HepG2 (cell line): ENCODE measurements around the gene STMN3. TPM values are rescaled to one million over a fixed set of nuclear protein-coding genes. Genes with fewer than 3 reads are reported as not detected.

Source experiments
- AGO2 ChIP-seq: fragments of 200-400 bp; formaldehyde crosslinking; optimal IDR thresholded peaks from 2 replicates; pipeline ENCODE3; 2017; ENCODE audit warnings: mild to moderate bottlenecking, low read depth, low read length, moderate library complexity
- ATM ChIP-seq: fragments of 450-650 bp; IDR thresholded peaks from 2 replicates; pipeline ENCODE4 v1.7.1; 2017; ENCODE audit warnings: mild to moderate bottlenecking, borderline replicate concordance
- CHD2 ChIP-seq: IDR thresholded peaks from 2 replicates; pipeline ENCODE4 v1.6.1; 2011; ENCODE audit warnings: low read depth, low read length, improper control_type of control experiment
- MAFK ChIP-seq, 2 experiments: IDR thresholded peaks in 1 of 2; conservative IDR thresholded peaks in 1 of 2; 2 replicates each; pipeline ENCODE4 v1.6.1; 2011; ENCODE audit warnings: improper control_type of control experiment in 2 of 2, low read length in 2 of 2
- NR2F2 ChIP-seq: IDR thresholded peaks from 2 replicates; pipeline ENCODE4 v1.6.1; 2012; ENCODE audit warnings: low read depth, inconsistent platforms, borderline replicate concordance
- SMAD3 ChIP-seq: sonication (generic); formaldehyde crosslinking; IDR thresholded peaks from 2 replicates; pipeline ENCODE4 v1.4.0; 2020; ENCODE audit warnings: missing genetic modification reagents
- YEATS2 ChIP-seq: sonication (generic); formaldehyde crosslinking; IDR thresholded peaks from 2 replicates; pipeline ENCODE4 v1.4.0; 2020; ENCODE audit warnings: missing genetic modification reagents, borderline replicate concordance
- ZNF225 ChIP-seq: sonication (generic); formaldehyde crosslinking; IDR thresholded peaks from 2 replicates; pipeline ENCODE4 v1.4.0; 2020; ENCODE audit warnings: mild to moderate bottlenecking, missing genetic modification reagents
- ZNF292 ChIP-seq: sonication (generic); formaldehyde crosslinking; IDR thresholded peaks from 2 replicates; pipeline ENCODE4 v1.8.1; 2022; ENCODE audit warnings: mild to moderate bottlenecking, low read depth, missing genetic modification reagents, borderline replicate concordance
- ZNF501 ChIP-seq: sonication (generic); formaldehyde crosslinking; IDR thresholded peaks from 2 replicates; pipeline ENCODE4 v1.5.1; 2020; ENCODE audit warnings: mild to moderate bottlenecking, moderate library complexity, missing genetic modification reagents
- ZSCAN9 ChIP-seq: IDR thresholded peaks from 2 replicates; pipeline ENCODE4 v1.6.1; 2016; ENCODE audit warnings: borderline replicate concordance
- polyA plus RNA-seq, 8 experiments: library from polyadenylated mRNA; depleted of rRNA in 3 of 8; stranded (reverse) in 7 of 8; unstranded in 1 of 8; fragments of >200 nt; fragmentation: Illumina TruSeq in 4 of 8; extraction: Trizol in 4 of 8; gene quantifications; 2 replicates each; pipeline versions ENCODE4 v1.2.1 to v1.2.3, GENCODE V29; 2011 to 2016; ENCODE audit warnings: low read depth in 4 of 8, missing spikeins in 1 of 8, mixed read lengths in 1 of 8; ENCODE audit not compliant: insufficient read depth in 1 of 8
- total RNA-seq, 5 experiments: library from RNA; depleted of rRNA; stranded (reverse); fragments of >200 nt; fragmentation: Illumina TruSeq; extraction: Trizol; gene quantifications; 2 replicates each; pipeline ENCODE4 v1.2.3, GENCODE V29; 2016; ENCODE audit warnings: low read depth in 1 of 5
- TF ChIP-seq, protein P1 (sequence below), 2 experiments: IDR thresholded peaks; 2 replicates each; pipeline ENCODE4 v1.6.1; 2011 to 2012; ENCODE audit warnings: low read length in 2 of 2, borderline replicate concordance in 1 of 2, low read depth in 1 of 2, mild to moderate bottlenecking in 1 of 2, moderate library complexity in 1 of 2
- TF ChIP-seq, protein P2 (sequence below): sonication (generic); formaldehyde crosslinking; IDR thresholded peaks from 2 replicates; pipeline ENCODE4 v1.5.1; 2020; ENCODE audit warnings: mild to moderate bottlenecking, missing genetic modification reagents, moderate library complexity
- TF ChIP-seq, protein P3 (sequence below): sonication (generic); formaldehyde crosslinking; IDR thresholded peaks from 2 replicates; pipeline ENCODE4 v1.8.1; 2023; ENCODE audit warnings: mild to moderate bottlenecking, missing genetic modification reagents, borderline replicate concordance
- TF ChIP-seq, protein P4 (sequence below), 2 experiments: sonication (generic) in 1 of 2; formaldehyde crosslinking in 1 of 2; IDR thresholded peaks; 2 replicates each; pipeline versions ENCODE4 v1.4.0 to v1.6.1; 2016 to 2020; ENCODE audit warnings: borderline replicate concordance in 1 of 2, low read depth in 1 of 2, mild to moderate bottlenecking in 1 of 2, missing genetic modification reagents in 1 of 2
- TF ChIP-seq, protein P5 (sequence below): fragments of 450-650 bp; IDR thresholded peaks from 2 replicates; pipeline ENCODE4 v1.6.1; 2016

The STMN3 gene
- total and polyA plus RNA-seq, 2 of the 13 experiments (the other 11 are each of a cell fraction or from before 2014, with no cell fraction given), result 21.0 to 48.3 TPM

DNA sequence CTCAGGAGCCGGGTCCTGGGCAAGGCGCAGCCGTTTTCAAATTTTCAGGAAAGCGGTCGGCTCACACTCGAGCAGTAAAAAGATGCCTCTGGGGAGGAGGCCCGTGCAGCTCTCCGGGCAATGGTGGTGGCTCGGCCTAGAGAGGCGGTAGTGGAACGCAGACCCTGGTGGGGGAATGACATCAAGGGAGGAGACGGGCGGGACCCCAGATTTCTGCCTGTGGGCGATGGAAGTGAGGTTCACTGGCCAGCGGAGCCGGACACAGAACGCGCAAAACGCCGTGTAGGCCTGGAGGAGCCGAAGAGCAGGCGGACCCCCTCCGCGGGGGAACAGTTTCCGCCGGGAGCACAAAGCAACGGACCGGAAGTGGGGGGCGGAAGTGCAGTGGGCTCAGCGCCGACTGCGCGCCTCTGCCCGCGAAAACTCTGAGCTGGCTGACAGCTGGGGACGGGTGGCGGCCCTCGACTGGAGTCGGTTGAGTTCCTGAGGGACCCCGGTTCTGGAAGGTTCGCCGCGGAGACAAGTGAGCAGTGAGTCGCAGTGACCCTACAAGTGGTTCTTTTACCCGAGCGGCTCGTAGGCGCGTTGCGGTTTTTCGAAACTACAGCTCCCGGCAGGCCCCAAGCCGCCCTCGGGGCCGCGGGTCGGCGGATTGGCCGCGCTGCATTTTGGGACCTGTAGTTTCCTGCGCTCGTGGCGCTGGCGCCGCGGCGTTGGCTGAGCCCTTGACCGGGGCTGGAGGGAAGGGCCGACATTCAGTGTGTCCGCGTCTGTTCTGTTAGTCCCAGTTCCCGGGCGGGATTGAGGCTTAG, 4.9 kb upstream of the STMN3 start, which contains the start of gene RTEL1 (continued):
- TF ChIP-seq, protein P1, sequence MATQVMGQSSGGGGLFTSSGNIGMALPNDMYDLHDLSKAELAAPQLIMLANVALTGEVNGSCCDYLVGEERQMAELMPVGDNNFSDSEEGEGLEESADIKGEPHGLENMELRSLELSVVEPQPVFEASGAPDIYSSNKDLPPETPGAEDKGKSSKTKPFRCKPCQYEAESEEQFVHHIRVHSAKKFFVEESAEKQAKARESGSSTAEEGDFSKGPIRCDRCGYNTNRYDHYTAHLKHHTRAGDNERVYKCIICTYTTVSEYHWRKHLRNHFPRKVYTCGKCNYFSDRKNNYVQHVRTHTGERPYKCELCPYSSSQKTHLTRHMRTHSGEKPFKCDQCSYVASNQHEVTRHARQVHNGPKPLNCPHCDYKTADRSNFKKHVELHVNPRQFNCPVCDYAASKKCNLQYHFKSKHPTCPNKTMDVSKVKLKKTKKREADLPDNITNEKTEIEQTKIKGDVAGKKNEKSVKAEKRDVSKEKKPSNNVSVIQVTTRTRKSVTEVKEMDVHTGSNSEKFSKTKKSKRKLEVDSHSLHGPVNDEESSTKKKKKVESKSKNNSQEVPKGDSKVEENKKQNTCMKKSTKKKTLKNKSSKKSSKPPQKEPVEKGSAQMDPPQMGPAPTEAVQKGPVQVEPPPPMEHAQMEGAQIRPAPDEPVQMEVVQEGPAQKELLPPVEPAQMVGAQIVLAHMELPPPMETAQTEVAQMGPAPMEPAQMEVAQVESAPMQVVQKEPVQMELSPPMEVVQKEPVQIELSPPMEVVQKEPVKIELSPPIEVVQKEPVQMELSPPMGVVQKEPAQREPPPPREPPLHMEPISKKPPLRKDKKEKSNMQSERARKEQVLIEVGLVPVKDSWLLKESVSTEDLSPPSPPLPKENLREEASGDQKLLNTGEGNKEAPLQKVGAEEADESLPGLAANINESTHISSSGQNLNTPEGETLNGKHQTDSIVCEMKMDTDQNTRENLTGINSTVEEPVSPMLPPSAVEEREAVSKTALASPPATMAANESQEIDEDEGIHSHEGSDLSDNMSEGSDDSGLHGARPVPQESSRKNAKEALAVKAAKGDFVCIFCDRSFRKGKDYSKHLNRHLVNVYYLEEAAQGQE (IDR thresholded peaks at IDR 0.05; ENCODE audit: borderline replicate concordance in 1 of 2, low read depth in 1 of 2, low read length in 2 of 2), result peak; percentile 18 to 72
- peak; percentile 99 for TF ChIP-seq ZNF501
- TF ChIP-seq ATM, result no peak
- peak; percentile 48; the same call in 1 of the 2 replicates for TF ChIP-seq CHD2
- no peak for TF ChIP-seq MAFK (conservative IDR thresholded peaks at IDR 0.05 in 1 of 2, IDR thresholded peaks at IDR 0.05 in 1 of 2; ENCODE audit: low read length in 2 of 2)
- peak; percentile 93 for TF ChIP-seq ZSCAN9 (CRISPR knock-in tag)
- TF ChIP-seq, protein P2, sequence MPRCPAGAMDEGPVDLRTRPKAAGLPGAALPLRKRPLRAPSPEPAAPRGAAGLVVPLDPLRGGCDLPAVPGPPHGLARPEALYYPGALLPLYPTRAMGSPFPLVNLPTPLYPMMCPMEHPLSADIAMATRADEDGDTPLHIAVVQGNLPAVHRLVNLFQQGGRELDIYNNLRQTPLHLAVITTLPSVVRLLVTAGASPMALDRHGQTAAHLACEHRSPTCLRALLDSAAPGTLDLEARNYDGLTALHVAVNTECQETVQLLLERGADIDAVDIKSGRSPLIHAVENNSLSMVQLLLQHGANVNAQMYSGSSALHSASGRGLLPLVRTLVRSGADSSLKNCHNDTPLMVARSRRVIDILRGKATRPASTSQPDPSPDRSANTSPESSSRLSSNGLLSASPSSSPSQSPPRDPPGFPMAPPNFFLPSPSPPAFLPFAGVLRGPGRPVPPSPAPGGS (CRISPR knock-in tag), result no peak; the same call in none of the 2 replicates
- peak; percentile 97 for TF ChIP-seq YEATS2 (CRISPR knock-in tag)
- peak; percentile 78; the same call in 1 of the 2 replicates for TF ChIP-seq NR2F2
- no peak for TF ChIP-seq ZNF292
- TF ChIP-seq, protein P3, sequence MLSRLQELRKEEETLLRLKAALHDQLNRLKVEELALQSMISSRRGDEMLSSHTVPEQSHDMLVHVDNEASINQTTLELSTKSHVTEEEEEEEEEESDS (CRISPR knock-in tag), result peak; percentile 84; the same call in 1 of the 2 replicates
- TF ChIP-seq, protein P4, sequence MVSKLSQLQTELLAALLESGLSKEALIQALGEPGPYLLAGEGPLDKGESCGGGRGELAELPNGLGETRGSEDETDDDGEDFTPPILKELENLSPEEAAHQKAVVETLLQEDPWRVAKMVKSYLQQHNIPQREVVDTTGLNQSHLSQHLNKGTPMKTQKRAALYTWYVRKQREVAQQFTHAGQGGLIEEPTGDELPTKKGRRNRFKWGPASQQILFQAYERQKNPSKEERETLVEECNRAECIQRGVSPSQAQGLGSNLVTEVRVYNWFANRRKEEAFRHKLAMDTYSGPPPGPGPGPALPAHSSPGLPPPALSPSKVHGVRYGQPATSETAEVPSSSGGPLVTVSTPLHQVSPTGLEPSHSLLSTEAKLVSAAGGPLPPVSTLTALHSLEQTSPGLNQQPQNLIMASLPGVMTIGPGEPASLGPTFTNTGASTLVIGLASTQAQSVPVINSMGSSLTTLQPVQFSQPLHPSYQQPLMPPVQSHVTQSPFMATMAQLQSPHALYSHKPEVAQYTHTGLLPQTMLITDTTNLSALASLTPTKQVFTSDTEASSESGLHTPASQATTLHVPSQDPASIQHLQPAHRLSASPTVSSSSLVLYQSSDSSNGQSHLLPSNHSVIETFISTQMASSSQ (IDR thresholded peaks at IDR 0.05; ENCODE audit: low read depth), result peak; percentile 47; the same call in 1 of the 2 replicates
- TF ChIP-seq, protein P4 (CRISPR knock-in tag; IDR thresholded peaks at IDR 0.05; ENCODE audit: borderline replicate concordance), result peak; percentile 87
- TF ChIP-seq, protein P5, sequence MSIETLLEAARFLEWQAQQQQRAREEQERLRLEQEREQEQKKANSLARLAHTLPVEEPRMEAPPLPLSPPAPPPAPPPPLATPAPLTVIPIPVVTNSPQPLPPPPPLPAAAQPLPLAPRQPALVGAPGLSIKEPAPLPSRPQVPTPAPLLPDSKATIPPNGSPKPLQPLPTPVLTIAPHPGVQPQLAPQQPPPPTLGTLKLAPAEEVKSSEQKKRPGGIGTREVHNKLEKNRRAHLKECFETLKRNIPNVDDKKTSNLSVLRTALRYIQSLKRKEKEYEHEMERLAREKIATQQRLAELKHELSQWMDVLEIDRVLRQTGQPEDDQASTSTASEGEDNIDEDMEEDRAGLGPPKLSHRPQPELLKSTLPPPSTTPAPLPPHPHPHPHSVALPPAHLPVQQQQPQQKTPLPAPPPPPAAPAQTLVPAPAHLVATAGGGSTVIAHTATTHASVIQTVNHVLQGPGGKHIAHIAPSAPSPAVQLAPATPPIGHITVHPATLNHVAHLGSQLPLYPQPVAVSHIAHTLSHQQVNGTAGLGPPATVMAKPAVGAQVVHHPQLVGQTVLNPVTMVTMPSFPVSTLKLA, result peak; percentile 57
- TF ChIP-seq AGO2, result peak; percentile 33
- peak; percentile 85 for TF ChIP-seq SMAD3 (CRISPR knock-in tag)
- 0 out of 2 replicates have a peak, but pooled peaks have one; percentile 1 for TF ChIP-seq ZNF225 (CRISPR knock-in tag)
